HepG2 (cell line): ENCODE data around the gene CCSER1.

Experiments
- CAMTA2 ChIP-seq: sonication (generic); formaldehyde crosslinking; IDR thresholded peaks from 2 replicates; pipeline ENCODE4 v1.4.0; 2020; ENCODE audit warnings: mild to moderate bottlenecking, missing genetic modification reagents, borderline replicate concordance
- CREB1 ChIP-seq, 2 experiments: fragments of 450-650 bp in 1 of 2; IDR thresholded peaks; 2 replicates each; pipeline ENCODE4 v1.6.1; 2016 to 2017; ENCODE audit warnings: control low read depth in 1 of 2, mild to moderate bottlenecking in 1 of 2, missing compliant biosample characterization in 1 of 2, missing genetic modification characterization in 1 of 2
- EZH2 ChIP-seq: conservative IDR thresholded peaks from 2 replicates; pipeline ENCODE4 v1.6.1; 2012; ENCODE audit warnings: mild to moderate bottlenecking, low read depth, low read length, moderate library complexity
- NR2C2 ChIP-seq: sonication (generic); formaldehyde crosslinking; IDR thresholded peaks from 2 replicates; pipeline ENCODE4 v1.4.0; 2020; ENCODE audit warnings: missing genetic modification reagents, mild to moderate bottlenecking, moderate library complexity, borderline replicate concordance
- ZNF33B ChIP-seq: sonication (generic); formaldehyde crosslinking; IDR thresholded peaks from 2 replicates; pipeline ENCODE4 v1.5.1; 2020; ENCODE audit warnings: mild to moderate bottlenecking, missing genetic modification reagents
- ZNF543 ChIP-seq: sonication (generic); formaldehyde crosslinking; IDR thresholded peaks from 2 replicates; pipeline ENCODE4 v1.4.0; 2020; ENCODE audit warnings: mild to moderate bottlenecking, missing genetic modification reagents
- ZNF75D ChIP-seq: sonication (generic); formaldehyde crosslinking; IDR thresholded peaks from 2 replicates; pipeline ENCODE4 v1.8.1; 2023; ENCODE audit warnings: missing genetic modification reagents, mild to moderate bottlenecking, borderline replicate concordance
- TF ChIP-seq, protein P1 (sequence below): sonication (generic); formaldehyde crosslinking; IDR thresholded peaks from 2 replicates; pipeline ENCODE4 v1.5.1; 2020; ENCODE audit warnings: mild to moderate bottlenecking, missing genetic modification reagents, borderline replicate concordance
- TF ChIP-seq, protein P2 (sequence below): sonication (generic); formaldehyde crosslinking; IDR thresholded peaks from 2 replicates; pipeline ENCODE4 v1.4.0; 2020; ENCODE audit warnings: missing genetic modification reagents

GRCh38 chr4:90146306-90146705 lies 19.1 kb downstream of the CCSER1 start:
- TF ChIP-seq EZH2 (no peak), ZNF33B (CRISPR knock-in tag) (no peak), ZNF75D (CRISPR knock-in tag) (no peak), CREB1 (IDR thresholded peaks at IDR 0.05) (no peak), CREB1 (CRISPR knock-in tag; IDR thresholded peaks at IDR 0.05) (no peak), NR2C2 (no peak), ZNF543 (no peak), CAMTA2 (CRISPR knock-in tag) (no peak)
- TF ChIP-seq, protein P1, sequence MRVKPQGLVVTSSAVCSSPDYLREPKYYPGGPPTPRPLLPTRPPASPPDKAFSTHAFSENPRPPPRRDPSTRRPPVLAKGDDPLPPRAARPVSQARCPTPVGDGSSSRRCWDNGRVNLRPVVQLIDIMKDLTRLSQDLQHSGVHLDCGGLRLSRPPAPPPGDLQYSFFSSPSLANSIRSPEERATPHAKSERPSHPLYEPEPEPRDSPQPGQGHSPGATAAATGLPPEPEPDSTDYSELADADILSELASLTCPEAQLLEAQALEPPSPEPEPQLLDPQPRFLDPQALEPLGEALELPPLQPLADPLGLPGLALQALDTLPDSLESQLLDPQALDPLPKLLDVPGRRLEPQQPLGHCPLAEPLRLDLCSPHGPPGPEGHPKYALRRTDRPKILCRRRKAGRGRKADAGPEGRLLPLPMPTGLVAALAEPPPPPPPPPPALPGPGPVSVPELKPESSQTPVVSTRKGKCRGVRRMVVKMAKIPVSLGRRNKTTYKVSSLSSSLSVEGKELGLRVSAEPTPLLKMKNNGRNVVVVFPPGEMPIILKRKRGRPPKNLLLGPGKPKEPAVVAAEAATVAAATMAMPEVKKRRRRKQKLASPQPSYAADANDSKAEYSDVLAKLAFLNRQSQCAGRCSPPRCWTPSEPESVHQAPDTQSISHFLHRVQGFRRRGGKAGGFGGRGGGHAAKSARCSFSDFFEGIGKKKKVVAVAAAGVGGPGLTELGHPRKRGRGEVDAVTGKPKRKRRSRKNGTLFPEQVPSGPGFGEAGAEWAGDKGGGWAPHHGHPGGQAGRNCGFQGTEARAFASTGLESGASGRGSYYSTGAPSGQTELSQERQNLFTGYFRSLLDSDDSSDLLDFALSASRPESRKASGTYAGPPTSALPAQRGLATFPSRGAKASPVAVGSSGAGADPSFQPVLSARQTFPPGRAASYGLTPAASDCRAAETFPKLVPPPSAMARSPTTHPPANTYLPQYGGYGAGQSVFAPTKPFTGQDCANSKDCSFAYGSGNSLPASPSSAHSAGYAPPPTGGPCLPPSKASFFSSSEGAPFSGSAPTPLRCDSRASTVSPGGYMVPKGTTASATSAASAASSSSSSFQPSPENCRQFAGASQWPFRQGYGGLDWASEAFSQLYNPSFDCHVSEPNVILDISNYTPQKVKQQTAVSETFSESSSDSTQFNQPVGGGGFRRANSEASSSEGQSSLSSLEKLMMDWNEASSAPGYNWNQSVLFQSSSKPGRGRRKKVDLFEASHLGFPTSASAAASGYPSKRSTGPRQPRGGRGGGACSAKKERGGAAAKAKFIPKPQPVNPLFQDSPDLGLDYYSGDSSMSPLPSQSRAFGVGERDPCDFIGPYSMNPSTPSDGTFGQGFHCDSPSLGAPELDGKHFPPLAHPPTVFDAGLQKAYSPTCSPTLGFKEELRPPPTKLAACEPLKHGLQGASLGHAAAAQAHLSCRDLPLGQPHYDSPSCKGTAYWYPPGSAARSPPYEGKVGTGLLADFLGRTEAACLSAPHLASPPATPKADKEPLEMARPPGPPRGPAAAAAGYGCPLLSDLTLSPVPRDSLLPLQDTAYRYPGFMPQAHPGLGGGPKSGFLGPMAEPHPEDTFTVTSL = no peak
- TF ChIP-seq, protein P2, sequence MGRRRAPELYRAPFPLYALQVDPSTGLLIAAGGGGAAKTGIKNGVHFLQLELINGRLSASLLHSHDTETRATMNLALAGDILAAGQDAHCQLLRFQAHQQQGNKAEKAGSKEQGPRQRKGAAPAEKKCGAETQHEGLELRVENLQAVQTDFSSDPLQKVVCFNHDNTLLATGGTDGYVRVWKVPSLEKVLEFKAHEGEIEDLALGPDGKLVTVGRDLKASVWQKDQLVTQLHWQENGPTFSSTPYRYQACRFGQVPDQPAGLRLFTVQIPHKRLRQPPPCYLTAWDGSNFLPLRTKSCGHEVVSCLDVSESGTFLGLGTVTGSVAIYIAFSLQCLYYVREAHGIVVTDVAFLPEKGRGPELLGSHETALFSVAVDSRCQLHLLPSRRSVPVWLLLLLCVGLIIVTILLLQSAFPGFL (CRISPR knock-in tag) = no peak
